CD8-positive, alpha-beta memory T cell (primary cell): Measurements from ENCODE around the gene LPP. TPM values are rescaled to one million over a fixed set of nuclear protein-coding genes. Genes with fewer than 3 reads are reported as not detected.

Experiments used
- CTCF ChIA-PET: fragments of 350-600 bp; sonication (Branson Sonifier 250); formaldehyde crosslinking; loops from one replicate; lab custom pipeline; 2021; ENCODE audit warnings: antibody characterized with exemption; lab: Charles Lee
- POLR2A ChIA-PET: fragments of 350-600 bp; sonication (Branson Sonifier 250); formaldehyde crosslinking; loops from one replicate; lab custom pipeline; 2021; ENCODE audit warnings: antibody characterized with exemption; lab: Charles Lee
- DNase-seq, 5 donors: peaks; one replicate each; pipeline versions ENCODE4 v3.0.0 to v3.0.0-alpha.2; 2020 to 2022; ENCODE audit warnings: mixed read lengths in 1 of 5
- H3K27ac ChIP-seq: one replicate; pipeline ENCODE4 v1.7.0; 2013; ENCODE audit warnings: low read depth, mild to moderate bottlenecking, low read length, moderate library complexity
- H3K27me3 ChIP-seq: 2 replicates; pipeline ENCODE4 v1.7.0; 2013; ENCODE audit warnings: low read length, mild to moderate bottlenecking; ENCODE audit not compliant: insufficient read depth, poor library complexity, severe bottlenecking
- H3K36me3 ChIP-seq: 2 replicates; pipeline ENCODE4 v1.7.0; 2013; ENCODE audit warnings: mild to moderate bottlenecking, low read length, moderate library complexity; ENCODE audit not compliant: insufficient read depth
- H3K4me1 ChIP-seq: 2 replicates; pipeline ENCODE4 v1.7.0; 2013; ENCODE audit warnings: mild to moderate bottlenecking, low read length, moderate library complexity; ENCODE audit not compliant: insufficient read depth
- H3K4me3 ChIP-seq: 2 replicates; pipeline ENCODE4 v1.7.0; 2013; ENCODE audit warnings: mild to moderate bottlenecking, low read length
- H3K9me3 ChIP-seq: 2 replicates; pipeline ENCODE4 v1.7.0; 2013; ENCODE audit warnings: mild to moderate bottlenecking, low read length
- H3K27ac Mint-ChIP-seq, 8 donors: one replicate each; pipeline ENCODE4 v1.8.0; 2020 to 2021; ENCODE audit warnings: mixed read lengths in 8 of 8, mild to moderate bottlenecking in 6 of 8, inconsistent platforms in 3 of 8, moderate library complexity in 3 of 8
- H3K27me3 Mint-ChIP-seq, 2 donors: one replicate each; pipeline ENCODE4 v1.8.0; 2020 to 2021; ENCODE audit warnings: mixed read lengths in 2 of 2, mild to moderate bottlenecking in 1 of 2, moderate library complexity in 1 of 2
- H3K36me3 Mint-ChIP-seq, 3 donors: one replicate each; pipeline ENCODE4 v1.8.0; 2020 to 2021; ENCODE audit warnings: mixed read lengths in 3 of 3, inconsistent platforms in 1 of 3, mild to moderate bottlenecking in 1 of 3
- H3K4me1 Mint-ChIP-seq, 3 donors: one replicate each; pipeline ENCODE4 v1.8.0; 2020 to 2021; ENCODE audit warnings: mixed read lengths in 3 of 3, inconsistent platforms in 1 of 3, mild to moderate bottlenecking in 1 of 3
- H3K4me3 Mint-ChIP-seq, 7 donors: one replicate each; pipeline ENCODE4 v1.8.0; 2020 to 2021; ENCODE audit warnings: mixed read lengths in 7 of 7, mild to moderate bottlenecking in 6 of 7, moderate library complexity in 4 of 7, inconsistent platforms in 2 of 7
- H3K9me3 Mint-ChIP-seq, 5 donors: one replicate each; pipeline ENCODE4 v1.8.0; 2020 to 2022; ENCODE audit warnings: mixed read lengths in 5 of 5, mild to moderate bottlenecking in 3 of 5, moderate library complexity in 2 of 5, inconsistent platforms in 1 of 5
- polyA plus RNA-seq: library from polyadenylated mRNA; unstranded; fragments of 300-500 nt; fragmentation: Illumina TruSeq; gene quantifications from one replicate; pipeline ENCODE4 v1.2.3, GENCODE V29; 2021
- total RNA-seq, 2 experiments: library from RNA; stranded (reverse); gene quantifications; one replicate each; pipeline ENCODE4 v1.2.3, GENCODE V29; 2021

LPP gene
- total and polyA plus RNA-seq, 3 experiments from 2014 or later, result 13.4 to 23.5 (median 18.0) TPM

- H3K4me1 ChIP-seq, result peaks cover 25% of the 10 kb centered on the region
- no peak overlapping the region for H3K27ac ChIP-seq
- H3K4me3 ChIP-seq, result no peak overlapping the region
- no peak for DNase-seq
- Mint-ChIP-seq H3K9me3 (no peaks in the 10 kb centered on the region), H3K27me3 (no peaks in the 10 kb centered on the region), H3K4me1 (peaks cover 54 to 77% (median 70%) of the 10 kb centered on the region in 3 donors), H3K27ac (peak overlapping the region in 3 of 8 donors; percentile 14 to 66 (median 28)), H3K36me3 (peaks cover 0 to 12% (median 7%) of the 10 kb centered on the region in 3 donors), H3K4me3 (no peak overlapping the region)
- ChIA-PET POLR2A (no interaction called here), CTCF (interaction anchor here (2.5 kb wide), 1 partner anchor 661 kb away, joined by 8 read pairs; no protein-coding TSS in a partner anchor)
- no peaks in the 10 kb centered on the region for H3K36me3 ChIP-seq
- no peaks in the 10 kb centered on the region for H3K9me3 ChIP-seq
- H3K27me3 ChIP-seq, result no peaks in the 10 kb centered on the region
Observed at GRCh38 chr3:188401244-188401993, 247.5 kb downstream of the LPP start.

- peaks cover 3 to 16% (median 13%) of the 10 kb centered on the region in 3 donors for H3K36me3 Mint-ChIP-seq
- DNase-seq, result no peak
- H3K4me1 Mint-ChIP-seq, result peaks cover 47 to 69% (median 62%) of the 10 kb centered on the region in 3 donors
- H3K27ac Mint-ChIP-seq, result no peak overlapping the region
- Histone ChIP-seq H3K4me3 (no peak overlapping the region), H3K27me3 (no peaks in the 10 kb centered on the region), H3K36me3 (no peaks in the 10 kb centered on the region), H3K27ac (no peak overlapping the region), H3K9me3 (no peaks in the 10 kb centered on the region), H3K4me1 (peaks cover 19% of the 10 kb centered on the region)
- ChIA-PET POLR2A (no interaction called here), CTCF (no interaction called here)
- no peaks in the 10 kb centered on the region for H3K9me3 Mint-ChIP-seq
- H3K4me3 Mint-ChIP-seq, result no peak overlapping the region
- no peaks in the 10 kb centered on the region for H3K27me3 Mint-ChIP-seq
Observed at GRCh38 chr3:188402229-188402628, 248.3 kb downstream of the LPP start.

- no peaks in the 10 kb centered on the region for H3K36me3 ChIP-seq
- H3K27ac ChIP-seq, result no peak overlapping the region
- Mint-ChIP-seq H3K9me3 (no peaks in the 10 kb centered on the region), H3K27me3 (no peaks in the 10 kb centered on the region), H3K4me3 (peak overlapping the region in 2 of 7 donors; percentile 9 to 53), H3K27ac (peak overlapping the region in 1 of 8 donors; percentile 26), H3K36me3 (peaks cover 13 to 23% (median 21%) of the 10 kb centered on the region in 3 donors), H3K4me1 (peaks cover 39 to 58% (median 51%) of the 10 kb centered on the region in 3 donors)
- DNase-seq, result no peak
- POLR2A ChIA-PET, result no interaction called here
- no peaks in the 10 kb centered on the region for H3K9me3 ChIP-seq
- CTCF ChIA-PET, result interaction anchor here (0.7 to 1.5 kb wide), 3 partner anchors 243 to 663 kb away, joined by 3 to 4 read pairs (median 3); no protein-coding TSS in a partner anchor
- peaks cover 11% of the 10 kb centered on the region for H3K4me1 ChIP-seq
- no peak overlapping the region for H3K4me3 ChIP-seq
- H3K27me3 ChIP-seq, result no peaks in the 10 kb centered on the region
Observed at GRCh38 chr3:188403404-188403803, 249.4 kb downstream of the LPP start.

GRCh38 chr3:188404124-188404523 lies 250.2 kb downstream of the LPP start:
- Mint-ChIP-seq H3K36me3 (peaks cover 15 to 25% (median 20%) of the 10 kb centered on the region in 3 donors), H3K27me3 (no peaks in the 10 kb centered on the region), H3K4me1 (peaks cover 32 to 50% (median 44%) of the 10 kb centered on the region in 3 donors), H3K27ac (peak overlapping the region in 1 of 8 donors; percentile 18), H3K4me3 (no peak overlapping the region), H3K9me3 (no peaks in the 10 kb centered on the region)
- no peak for DNase-seq
- POLR2A ChIA-PET, result no interaction called here
- Histone ChIP-seq H3K4me1 (peaks cover 11% of the 10 kb centered on the region), H3K27me3 (no peaks in the 10 kb centered on the region), H3K4me3 (no peak overlapping the region), H3K36me3 (no peaks in the 10 kb centered on the region), H3K9me3 (no peaks in the 10 kb centered on the region), H3K27ac (no peak overlapping the region)
- CTCF ChIA-PET, result interaction anchor here (0.7 to 1.5 kb wide), 3 partner anchors 243 to 664 kb away, joined by 3 to 4 read pairs (median 3); no protein-coding TSS in a partner anchor

DNA sequence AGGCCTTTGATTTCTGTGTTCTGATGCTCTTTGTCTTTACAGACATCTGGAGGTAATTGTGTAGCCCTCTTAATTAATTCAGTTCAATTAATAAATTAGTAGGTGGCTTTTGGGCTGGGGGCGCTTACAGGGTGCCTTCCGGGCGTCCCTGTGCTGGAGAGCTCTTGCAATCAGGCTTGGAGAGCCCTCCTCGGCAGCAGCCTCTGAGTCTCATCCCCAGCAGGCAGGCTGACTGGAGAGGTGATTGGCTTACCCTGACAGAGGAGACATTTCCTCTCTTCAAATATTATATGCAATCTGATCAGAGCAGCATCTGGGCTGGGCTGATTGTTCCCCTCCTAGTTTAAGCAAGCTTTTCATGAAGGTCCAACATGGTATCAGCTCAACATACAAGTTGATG lies 250.7 kb downstream of the LPP start:
- Mint-ChIP-seq H3K4me1 (peaks cover 30 to 48% (median 40%) of the 10 kb centered on the region in 3 donors), H3K4me3 (peak overlapping the region in 1 of 7 donors; percentile 52), H3K27me3 (no peaks in the 10 kb centered on the region), H3K9me3 (no peaks in the 10 kb centered on the region), H3K27ac (no peak overlapping the region), H3K36me3 (peaks cover 15 to 27% (median 22%) of the 10 kb centered on the region in 3 donors)
- Histone ChIP-seq H3K4me1 (peaks cover 8% of the 10 kb centered on the region), H3K27ac (no peak overlapping the region), H3K4me3 (no peak overlapping the region), H3K27me3 (no peaks in the 10 kb centered on the region), H3K9me3 (no peaks in the 10 kb centered on the region), H3K36me3 (no peaks in the 10 kb centered on the region)
- POLR2A ChIA-PET, result no interaction called here
- DNase-seq, result no peak
- CTCF ChIA-PET, result interaction anchor here (1.6 kb wide), 1 partner anchor 664 kb away, joined by 8 read pairs; no protein-coding TSS in a partner anchor

GRCh38 chr3:188407158-188407880 lies 253.4 kb downstream of the LPP start:
- CTCF ChIA-PET, result no interaction called here
- Histone ChIP-seq H3K27me3 (no peaks in the 10 kb centered on the region), H3K27ac (no peak overlapping the region), H3K4me1 (no peaks in the 10 kb centered on the region), H3K4me3 (no peak overlapping the region), H3K36me3 (no peaks in the 10 kb centered on the region), H3K9me3 (no peaks in the 10 kb centered on the region)
- no peaks in the 10 kb centered on the region for H3K27me3 Mint-ChIP-seq
- H3K9me3 Mint-ChIP-seq, result no peaks in the 10 kb centered on the region
- H3K4me3 Mint-ChIP-seq, result no peak overlapping the region
- peaks cover 21 to 37% (median 30%) of the 10 kb centered on the region in 3 donors for H3K36me3 Mint-ChIP-seq
- DNase-seq, result no peak
- no peak overlapping the region for H3K27ac Mint-ChIP-seq
- POLR2A ChIA-PET, result no interaction called here
- H3K4me1 Mint-ChIP-seq, result peaks cover 21 to 33% (median 22%) of the 10 kb centered on the region in 3 donors

GRCh38 chr3:188408831-188409230 lies 254.9 kb downstream of the LPP start:
- CTCF ChIA-PET, result no interaction called here
- H3K4me1 Mint-ChIP-seq, result peaks cover 6 to 18% (median 10%) of the 10 kb centered on the region in 3 donors
- Histone ChIP-seq H3K9me3 (no peaks in the 10 kb centered on the region), H3K36me3 (no peaks in the 10 kb centered on the region), H3K27me3 (no peaks in the 10 kb centered on the region), H3K4me3 (no peak overlapping the region), H3K4me1 (no peaks in the 10 kb centered on the region), H3K27ac (no peak overlapping the region)
- H3K27me3 Mint-ChIP-seq, result no peaks in the 10 kb centered on the region
- H3K9me3 Mint-ChIP-seq, result no peaks in the 10 kb centered on the region
- DNase-seq, result no peak
- no peak overlapping the region for H3K4me3 Mint-ChIP-seq
- POLR2A ChIA-PET, result no interaction called here
- H3K27ac Mint-ChIP-seq, result no peak overlapping the region
- peaks cover 21 to 38% (median 31%) of the 10 kb centered on the region in 3 donors for H3K36me3 Mint-ChIP-seq

GRCh38 chr3:188411750-188412149 lies 257.8 kb downstream of the LPP start:
- Mint-ChIP-seq H3K4me1 (peaks cover 4 to 11% (median 11%) of the 10 kb centered on the region in 3 donors), H3K27ac (no peak overlapping the region), H3K27me3 (no peaks in the 10 kb centered on the region), H3K9me3 (no peaks in the 10 kb centered on the region), H3K4me3 (no peak overlapping the region), H3K36me3 (peaks cover 23 to 28% (median 26%) of the 10 kb centered on the region in 3 donors)
- no peak for DNase-seq
- Histone ChIP-seq H3K4me1 (no peaks in the 10 kb centered on the region), H3K27ac (no peak overlapping the region), H3K9me3 (no peaks in the 10 kb centered on the region), H3K4me3 (no peak overlapping the region), H3K36me3 (no peaks in the 10 kb centered on the region), H3K27me3 (no peaks in the 10 kb centered on the region)
- POLR2A ChIA-PET, result no interaction called here
- CTCF ChIA-PET, result no interaction called here
